Activated CD4-positive, alpha-beta T cell treated with anti-CD3 and anti-CD28 coated beads, Interleukin-2, amount 10 ng/mL, durations not matched to agents 24 days and 14 days (primary cell): Measurements from ENCODE around the gene VAV3. TPM values are rescaled to one million over a fixed set of nuclear protein-coding genes. Genes with fewer than 3 reads are reported as not detected.

ENCODE experiments used
- DNase-seq: peaks from one replicate; pipeline ENCODE4 v3.0.0; 2022
- H3K27ac Mint-ChIP-seq: one replicate; pipeline ENCODE4 v1.8.0; 2022; ENCODE audit warnings: mild to moderate bottlenecking, mixed read lengths
- H3K27me3 Mint-ChIP-seq: one replicate; pipeline ENCODE4 v1.8.0; 2022; ENCODE audit warnings: mixed read lengths
- H3K36me3 Mint-ChIP-seq: one replicate; pipeline ENCODE4 v1.8.0; 2022; ENCODE audit warnings: low read depth, mild to moderate bottlenecking, mixed read lengths
- H3K4me1 Mint-ChIP-seq: one replicate; pipeline ENCODE4 v1.8.0; 2021; ENCODE audit warnings: mixed read lengths
- H3K4me3 Mint-ChIP-seq: one replicate; pipeline ENCODE4 v1.8.0; 2022; ENCODE audit warnings: mild to moderate bottlenecking, moderate library complexity, mixed read lengths
- H3K9me3 Mint-ChIP-seq: one replicate; pipeline ENCODE4 v1.8.0; 2021; ENCODE audit warnings: mixed read lengths
- intact Hi-C: fragments of 100-400 bp; cut with micrococcal nuclease; formaldehyde crosslinking; loops from one replicate; pipeline ENCODE4 v1.15.1; 2023
- total RNA-seq: library from RNA; stranded (reverse); gene quantifications from 2 replicates; pipeline ENCODE4 v1.2.3, GENCODE V29; 2022

The VAV3 gene
- total RNA-seq, 1 donor from 2014 or later, result 5.5 TPM

DNA sequence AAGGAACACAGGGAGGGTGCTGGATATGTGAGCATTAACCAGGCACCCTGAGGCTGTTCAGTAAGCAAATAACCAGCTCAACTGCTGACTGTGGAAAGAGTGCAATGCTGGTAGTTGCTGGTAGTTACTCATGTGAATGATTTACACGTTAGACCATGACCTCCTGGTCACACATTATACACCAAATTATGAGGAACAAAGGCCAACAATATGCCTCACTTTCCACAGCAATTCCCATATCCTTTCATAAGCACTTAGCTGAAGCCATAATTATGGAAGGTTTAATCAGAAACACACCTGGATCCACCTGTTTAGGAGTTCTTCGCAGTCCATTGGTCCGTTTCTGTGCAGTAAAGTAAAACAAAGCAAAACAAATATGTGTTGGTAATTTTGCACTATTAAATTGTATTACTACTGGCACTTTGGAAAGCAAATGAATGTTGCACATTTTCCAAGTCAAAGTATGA is 281.8 kb downstream of the VAV3 start:
- H3K9me3 Mint-ChIP-seq, result no peaks in the 10 kb centered on the region
- intact Hi-C loops, result no loop called here
- no peak overlapping the region for H3K27ac Mint-ChIP-seq
- no peaks in the 10 kb centered on the region for H3K27me3 Mint-ChIP-seq
- H3K4me1 Mint-ChIP-seq, result no peaks in the 10 kb centered on the region
- no peak overlapping the region for H3K4me3 Mint-ChIP-seq
- no peak for DNase-seq
- no peaks in the 10 kb centered on the region for H3K36me3 Mint-ChIP-seq

DNA sequence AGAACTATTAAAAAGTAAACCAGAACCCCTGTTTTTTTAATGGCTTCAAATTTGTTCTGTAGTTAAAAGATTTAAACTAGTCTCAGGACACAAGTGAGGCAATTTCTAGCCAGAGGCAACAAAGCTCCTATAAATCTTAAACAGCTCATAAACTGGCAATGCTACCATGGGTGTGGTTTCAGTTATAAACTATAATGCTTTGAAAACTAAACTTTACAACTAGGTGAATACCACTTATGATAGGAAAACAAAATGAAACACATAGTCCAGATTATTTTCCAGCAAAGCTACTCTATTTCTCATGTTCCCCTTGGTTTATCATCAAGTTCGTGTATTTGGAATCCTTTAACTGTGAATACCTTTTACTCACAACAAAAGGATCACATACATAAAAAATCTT is 282.5 kb downstream of the VAV3 start:
- intact Hi-C loops, result no loop called here
- no peak for DNase-seq
- H3K36me3 Mint-ChIP-seq, result no peaks in the 10 kb centered on the region
- H3K4me3 Mint-ChIP-seq, result no peak overlapping the region
- no peaks in the 10 kb centered on the region for H3K4me1 Mint-ChIP-seq
- H3K27me3 Mint-ChIP-seq, result no peaks in the 10 kb centered on the region
- no peaks in the 10 kb centered on the region for H3K9me3 Mint-ChIP-seq
- no peak overlapping the region for H3K27ac Mint-ChIP-seq

- H3K4me1 Mint-ChIP-seq, result no peaks in the 10 kb centered on the region
- no peak for DNase-seq
- no peaks in the 10 kb centered on the region for H3K9me3 Mint-ChIP-seq
- no peak overlapping the region for H3K27ac Mint-ChIP-seq
- H3K4me3 Mint-ChIP-seq, result no peak overlapping the region
- H3K27me3 Mint-ChIP-seq, result no peaks in the 10 kb centered on the region
- no peaks in the 10 kb centered on the region for H3K36me3 Mint-ChIP-seq
- intact Hi-C loops, result no loop called here
These were observed 283.9 kb downstream of the VAV3 start for GRCh38 chr1:107681001-107681479.

DNA sequence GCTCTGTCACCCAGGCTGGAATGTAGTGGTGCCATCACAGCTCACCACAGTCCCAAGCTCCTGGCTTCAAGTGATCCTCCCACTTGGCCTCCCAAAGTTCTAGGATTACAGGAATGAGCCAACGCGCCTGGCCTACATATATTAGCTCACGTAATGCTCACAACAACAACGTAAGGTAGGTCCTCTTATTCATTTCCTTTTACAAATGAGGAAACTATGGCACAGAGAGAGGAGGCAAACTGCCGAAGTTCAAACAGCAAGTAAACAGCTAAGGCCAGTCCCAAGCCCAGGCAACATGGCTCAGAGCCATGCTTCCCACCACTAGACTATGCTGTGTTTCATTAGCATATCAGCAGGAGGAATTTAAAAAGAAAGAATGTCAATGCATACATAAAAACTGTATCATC is 284.4 kb downstream of the VAV3 start:
- Mint-ChIP-seq H3K36me3 (no peaks in the 10 kb centered on the region), H3K27me3 (no peaks in the 10 kb centered on the region), H3K4me3 (no peak overlapping the region), H3K9me3 (no peaks in the 10 kb centered on the region), H3K4me1 (no peaks in the 10 kb centered on the region), H3K27ac (no peak overlapping the region)
- intact Hi-C loops, result no loop called here
- no peak for DNase-seq

- Mint-ChIP-seq H3K27ac (no peak overlapping the region), H3K4me1 (no peaks in the 10 kb centered on the region), H3K36me3 (no peaks in the 10 kb centered on the region), H3K27me3 (no peaks in the 10 kb centered on the region), H3K9me3 (no peaks in the 10 kb centered on the region), H3K4me3 (no peak overlapping the region)
- intact Hi-C loops, result no loop called here
- DNase-seq, result no peak
These were observed 285.5 kb downstream of the VAV3 start for GRCh38 chr1:107679411-107679953.

GRCh38 chr1:107678993-107679392 is 286.0 kb downstream of the VAV3 start:
- DNase-seq, result no peak
- intact Hi-C loops, result no loop called here
- Mint-ChIP-seq H3K27ac (no peak overlapping the region), H3K9me3 (no peaks in the 10 kb centered on the region), H3K27me3 (no peaks in the 10 kb centered on the region), H3K36me3 (no peaks in the 10 kb centered on the region), H3K4me3 (no peak overlapping the region), H3K4me1 (no peaks in the 10 kb centered on the region)

DNA sequence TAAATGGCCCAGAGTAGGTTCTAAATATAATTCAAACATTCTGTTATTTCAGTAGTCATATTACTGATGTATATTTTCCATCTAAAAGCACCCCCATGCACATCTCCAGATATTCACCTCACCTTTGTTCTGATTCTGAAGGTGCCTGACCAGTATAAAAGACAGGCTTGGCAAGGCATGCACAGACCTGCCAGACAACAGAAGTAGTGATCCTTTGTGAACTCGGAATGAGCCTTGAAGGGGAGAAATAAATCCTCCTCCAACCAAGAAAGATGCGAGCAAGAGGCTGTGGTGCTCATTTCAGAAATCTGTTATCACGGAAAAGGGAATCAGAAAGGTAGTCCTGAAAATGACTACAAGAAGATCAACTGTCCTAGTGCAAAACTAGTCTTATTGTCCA is 287.3 kb downstream of the VAV3 start:
- H3K4me1 Mint-ChIP-seq, result no peaks in the 10 kb centered on the region
- H3K4me3 Mint-ChIP-seq, result no peak overlapping the region
- H3K27ac Mint-ChIP-seq, result no peak overlapping the region
- H3K27me3 Mint-ChIP-seq, result no peaks in the 10 kb centered on the region
- no peaks in the 10 kb centered on the region for H3K36me3 Mint-ChIP-seq
- peaks cover 4% of the 10 kb centered on the region for H3K9me3 Mint-ChIP-seq
- no peak for DNase-seq
- intact Hi-C loops, result no loop called here

- H3K4me1 Mint-ChIP-seq, result no peaks in the 10 kb centered on the region
- H3K27ac Mint-ChIP-seq, result no peak overlapping the region
- peaks cover 4% of the 10 kb centered on the region for H3K9me3 Mint-ChIP-seq
- H3K36me3 Mint-ChIP-seq, result no peaks in the 10 kb centered on the region
- intact Hi-C loops, result no loop called here
- H3K4me3 Mint-ChIP-seq, result no peak overlapping the region
- no peaks in the 10 kb centered on the region for H3K27me3 Mint-ChIP-seq
- DNase-seq, result no peak
These were observed 290.5 kb downstream of the VAV3 start for GRCh38 chr1:107674486-107674885.

- Mint-ChIP-seq H3K27me3 (no peaks in the 10 kb centered on the region), H3K36me3 (no peaks in the 10 kb centered on the region), H3K9me3 (peaks cover 4% of the 10 kb centered on the region), H3K4me1 (no peaks in the 10 kb centered on the region), H3K27ac (no peak overlapping the region), H3K4me3 (no peak overlapping the region)
- DNase-seq, result no peak
- intact Hi-C loops, result no loop called here
These were observed 292.0 kb downstream of the VAV3 start for GRCh38 chr1:107673006-107673405.

DNA sequence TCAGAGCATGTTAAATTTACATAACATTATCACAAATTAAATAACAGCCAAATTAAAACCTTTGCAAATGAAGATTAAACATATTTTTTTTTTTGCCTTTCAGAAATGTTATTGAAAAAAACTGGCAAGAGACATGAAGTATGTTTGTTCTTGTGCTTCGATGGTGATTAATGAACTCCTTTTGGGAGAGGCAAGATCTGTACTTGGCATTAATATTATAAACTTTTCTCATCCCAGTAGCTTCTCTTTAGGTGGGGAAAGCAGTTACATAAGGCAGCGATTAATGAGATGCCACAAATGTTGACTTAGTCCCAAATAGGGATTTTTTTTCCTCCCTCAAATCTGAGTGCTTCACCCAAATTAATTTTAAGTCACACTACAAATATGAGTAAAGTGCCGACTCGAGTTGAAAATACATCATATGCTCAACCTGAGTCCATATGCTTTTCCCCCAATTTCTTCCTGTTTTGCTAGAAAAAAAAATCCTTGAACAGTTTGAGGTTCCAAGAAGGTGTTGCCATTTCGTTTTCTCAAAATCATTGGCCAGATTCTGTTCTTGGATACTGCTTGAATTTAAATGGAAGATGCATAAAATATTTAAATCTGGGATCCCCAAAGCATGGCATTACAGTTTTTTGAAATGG is 294.5 kb downstream of the VAV3 start:
- intact Hi-C loops, result no loop called here
- Mint-ChIP-seq H3K9me3 (peaks cover 4% of the 10 kb centered on the region), H3K27me3 (no peaks in the 10 kb centered on the region), H3K4me1 (no peaks in the 10 kb centered on the region), H3K36me3 (no peaks in the 10 kb centered on the region), H3K27ac (no peak overlapping the region), H3K4me3 (no peak overlapping the region)
- DNase-seq, result no peak

- intact Hi-C loops, result no loop called here
- H3K36me3 Mint-ChIP-seq, result no peaks in the 10 kb centered on the region
- H3K9me3 Mint-ChIP-seq, result peaks cover 4% of the 10 kb centered on the region
- H3K4me3 Mint-ChIP-seq, result no peak overlapping the region
- no peak overlapping the region for H3K27ac Mint-ChIP-seq
- H3K27me3 Mint-ChIP-seq, result no peaks in the 10 kb centered on the region
- DNase-seq, result no peak
- H3K4me1 Mint-ChIP-seq, result no peaks in the 10 kb centered on the region
These were observed 295.0 kb downstream of the VAV3 start for GRCh38 chr1:107669996-107670395.

DNA sequence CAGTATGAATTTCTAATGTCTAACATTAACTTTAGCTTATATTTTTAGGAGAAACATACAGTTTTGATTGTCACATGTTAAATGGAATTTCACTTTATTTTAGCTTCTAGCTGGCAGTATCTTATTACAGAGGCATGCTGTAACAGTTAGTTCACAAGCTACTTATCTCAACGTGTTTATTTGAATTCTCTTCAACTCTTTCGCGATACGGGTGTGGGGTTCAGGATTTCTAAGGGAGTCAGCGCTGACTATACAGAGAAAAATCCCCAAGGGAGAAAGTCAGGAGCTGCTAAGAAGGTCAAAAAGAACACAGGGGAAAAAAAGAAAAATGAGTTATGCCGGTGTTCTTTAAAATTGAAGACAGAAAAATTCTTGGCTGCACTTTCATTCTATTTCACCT is 296.2 kb downstream of the VAV3 start:
- no peaks in the 10 kb centered on the region for H3K36me3 Mint-ChIP-seq
- H3K4me3 Mint-ChIP-seq, result no peak overlapping the region
- intact Hi-C loops, result no loop called here
- no peaks in the 10 kb centered on the region for H3K27me3 Mint-ChIP-seq
- no peaks in the 10 kb centered on the region for H3K4me1 Mint-ChIP-seq
- no peak overlapping the region for H3K27ac Mint-ChIP-seq
- peaks cover 4% of the 10 kb centered on the region for H3K9me3 Mint-ChIP-seq
- no peak for DNase-seq

GRCh38 chr1:107666493-107666892 is 298.5 kb downstream of the VAV3 start:
- H3K27me3 Mint-ChIP-seq, result no peaks in the 10 kb centered on the region

GRCh38 chr1:107664982-107665925 is 299.7 kb downstream of the VAV3 start:
- Mint-ChIP-seq H3K36me3 (no peaks in the 10 kb centered on the region), H3K4me1 (no peaks in the 10 kb centered on the region), H3K27me3 (no peaks in the 10 kb centered on the region), H3K4me3 (no peak overlapping the region), H3K27ac (no peak overlapping the region), H3K9me3 (no peaks in the 10 kb centered on the region)
- no peak for DNase-seq
- intact Hi-C loops, result no loop called here

More at GRCh38 chr1:107666493-107666892, 298.5 kb downstream of the VAV3 start:
- DNase-seq, result no peak
- H3K36me3 Mint-ChIP-seq, result no peaks in the 10 kb centered on the region
- intact Hi-C loops, result no loop called here
- no peak overlapping the region for H3K4me3 Mint-ChIP-seq
- no peaks in the 10 kb centered on the region for H3K4me1 Mint-ChIP-seq
- H3K27ac Mint-ChIP-seq, result no peak overlapping the region
- no peaks in the 10 kb centered on the region for H3K9me3 Mint-ChIP-seq
